Stromal cell of bone marrow (primary cell): ENCODE measurements around the gene TENM4.

Experiments used
- DNase-seq: peaks from one replicate; pipeline ENCODE4 v3.0.0-alpha.2; 2012; ENCODE audit warnings: low read depth

TENM4 gene

DNA sequence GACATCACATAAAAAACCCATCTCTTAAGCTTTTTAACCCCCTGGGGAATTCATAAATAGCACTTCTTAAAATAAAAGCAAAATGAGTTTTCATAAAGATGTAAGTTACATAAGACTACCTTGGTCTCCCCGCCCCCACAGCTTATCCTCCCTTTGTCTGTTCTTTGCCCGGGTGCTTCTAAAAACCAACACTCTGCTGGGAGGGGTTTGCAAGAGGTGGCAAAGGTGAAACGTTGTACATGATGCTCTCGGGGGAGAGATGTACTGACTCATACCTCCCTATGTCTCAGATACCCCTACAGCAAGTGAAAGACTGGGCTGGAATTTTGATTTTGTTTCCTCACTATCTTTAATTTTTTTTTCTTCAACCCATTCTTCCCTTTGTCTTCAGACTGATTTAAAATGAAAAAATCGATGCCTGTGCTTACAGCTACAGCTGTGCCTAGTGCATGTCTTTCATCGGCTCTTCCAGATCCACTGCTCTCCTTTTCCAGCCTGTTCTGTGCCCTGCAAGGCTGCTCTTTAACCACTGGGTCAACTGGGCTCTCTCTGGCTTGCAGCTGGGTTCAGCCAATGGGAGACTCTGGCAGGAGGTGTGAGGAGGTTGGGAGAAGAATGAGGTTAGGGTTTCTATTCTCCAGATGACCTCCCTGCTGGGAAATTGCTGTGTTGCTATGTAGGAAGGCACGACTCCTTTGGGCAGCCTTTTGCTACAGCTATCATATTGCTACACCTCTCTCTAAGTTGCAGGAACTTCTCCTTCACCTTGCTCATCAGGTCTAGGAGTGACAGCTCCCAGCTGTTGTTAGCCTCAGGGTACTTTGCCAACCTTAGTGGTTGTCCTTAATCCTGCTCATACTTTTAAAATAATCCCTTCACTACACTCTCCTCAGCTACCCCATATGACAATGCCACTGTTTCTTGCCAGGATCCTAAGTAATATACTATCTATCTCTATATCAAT, 266.5 kb downstream of the TENM4 start:
- DNase-seq = peak; percentile 11

DNA sequence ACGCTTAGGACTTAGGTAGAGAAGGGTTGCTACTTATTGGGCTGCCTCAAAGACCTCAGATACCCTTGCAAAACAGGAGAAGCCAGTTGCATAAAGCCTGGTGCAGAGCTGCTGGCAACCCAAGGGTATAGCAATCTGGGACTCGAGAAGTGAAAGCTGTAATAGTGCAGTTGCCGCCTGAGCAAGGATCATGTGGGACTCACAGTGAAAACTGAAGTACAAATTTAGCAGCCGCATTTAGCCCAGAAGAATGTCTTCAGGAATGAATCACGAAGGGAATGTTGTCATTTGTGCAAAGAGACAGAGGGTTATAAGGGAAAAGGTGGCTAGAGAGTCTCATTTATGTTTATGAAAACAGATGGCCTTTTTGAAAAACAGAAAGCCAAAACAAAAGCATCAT, 267.2 kb downstream of the TENM4 start:
- DNase-seq = peak; percentile 78

DNA sequence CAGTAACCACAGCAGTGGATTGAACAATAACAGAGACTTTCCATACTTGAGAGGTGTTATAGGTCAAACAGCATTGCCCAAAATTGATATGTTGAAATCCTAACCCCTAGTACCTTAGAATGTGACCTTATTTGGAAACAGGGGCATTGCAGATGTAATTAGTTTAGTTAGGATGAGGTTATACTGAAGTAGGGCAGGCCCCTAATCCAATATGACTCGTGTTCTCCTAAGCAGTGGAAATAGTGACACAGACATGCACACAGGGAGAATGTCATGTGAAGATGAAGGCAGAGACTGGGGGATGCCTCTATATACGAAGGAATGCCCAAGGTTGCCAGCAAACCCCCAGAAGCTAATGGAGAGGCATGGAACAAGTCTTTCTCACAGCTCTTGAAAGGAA, 270.5 kb downstream of the TENM4 start:
- DNase-seq = peak; percentile 31

DNA sequence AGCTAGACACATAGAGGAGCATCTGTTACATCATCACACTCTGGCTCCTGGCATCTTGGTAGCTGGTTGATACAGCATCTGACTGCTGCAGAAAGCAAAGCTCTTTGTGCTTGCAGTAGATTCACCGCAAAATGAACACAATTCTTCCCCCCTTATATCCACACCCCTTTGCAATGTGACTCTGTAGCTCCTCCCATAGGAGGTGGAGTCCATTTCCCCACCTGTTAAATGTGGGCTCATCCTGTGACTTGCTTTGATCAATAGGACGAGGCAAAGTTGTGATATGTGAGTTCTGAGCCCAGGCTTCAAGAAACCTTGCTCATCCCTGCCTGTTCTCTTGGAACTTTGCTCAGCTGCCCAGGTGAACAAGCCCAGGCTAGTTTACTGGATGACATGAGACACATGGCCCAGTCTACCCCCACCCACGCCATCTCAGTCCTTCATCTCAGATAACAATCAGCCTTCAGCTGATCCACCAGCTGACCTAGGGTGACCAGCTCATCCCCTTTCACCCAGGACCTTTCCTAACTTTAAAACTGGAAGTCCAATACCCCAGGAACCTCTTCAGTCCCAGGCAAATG, 272.2 kb downstream of the TENM4 start:
- DNase-seq = no peak

DNA sequence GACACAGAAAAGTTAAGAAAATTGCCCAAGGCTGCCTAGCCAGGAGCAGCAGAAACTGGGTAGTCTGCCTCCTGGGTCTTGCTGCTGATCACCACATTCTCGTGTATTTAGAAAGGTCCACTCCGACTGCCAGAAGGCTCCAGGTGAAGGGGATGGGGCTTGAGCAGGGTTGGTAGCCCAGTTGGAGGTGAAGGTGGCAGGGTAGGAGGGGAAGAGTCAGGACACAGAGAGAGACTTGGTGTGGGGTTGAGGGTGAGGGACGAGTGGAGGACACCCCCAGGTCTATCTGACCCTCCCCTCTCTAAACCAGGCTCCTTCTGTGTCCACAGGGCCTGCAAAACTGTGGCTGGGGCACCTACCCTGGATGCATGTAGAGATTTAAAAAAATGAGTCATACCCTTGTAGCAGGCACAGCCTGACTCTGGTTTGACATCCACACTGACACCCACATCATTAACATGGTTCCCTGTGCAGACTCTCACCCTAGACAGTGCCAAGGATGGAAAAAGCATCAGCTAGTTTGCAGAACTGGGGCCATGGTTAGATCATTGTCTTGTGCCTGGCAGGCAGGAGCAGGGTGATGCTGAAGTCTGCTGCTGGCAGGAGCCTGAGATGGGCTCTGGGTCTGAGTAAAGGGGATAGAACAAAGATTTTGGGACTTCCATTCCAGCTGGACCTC, 273.2 kb downstream of the TENM4 start:
- no peak for DNase-seq

DNA sequence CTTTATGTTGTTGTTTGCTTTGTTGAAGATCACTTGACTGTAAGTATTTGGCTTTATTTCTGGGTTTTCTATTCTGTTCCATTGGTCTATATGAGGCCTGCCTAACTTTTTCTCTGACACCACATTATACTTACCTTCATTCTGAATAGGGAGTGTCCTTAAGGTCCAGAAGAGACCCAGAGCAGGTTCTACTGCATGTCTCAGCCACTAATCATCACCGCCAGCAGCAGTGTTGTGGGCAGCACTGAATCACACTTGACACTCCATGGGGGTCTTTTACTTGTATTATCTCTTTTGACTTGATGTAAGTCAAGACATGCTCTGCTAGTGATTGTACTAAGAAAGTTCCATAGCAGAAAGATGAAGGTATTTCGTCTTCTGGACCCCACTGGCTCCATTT, 274.9 kb downstream of the TENM4 start:
- DNase-seq = no peak

DNA sequence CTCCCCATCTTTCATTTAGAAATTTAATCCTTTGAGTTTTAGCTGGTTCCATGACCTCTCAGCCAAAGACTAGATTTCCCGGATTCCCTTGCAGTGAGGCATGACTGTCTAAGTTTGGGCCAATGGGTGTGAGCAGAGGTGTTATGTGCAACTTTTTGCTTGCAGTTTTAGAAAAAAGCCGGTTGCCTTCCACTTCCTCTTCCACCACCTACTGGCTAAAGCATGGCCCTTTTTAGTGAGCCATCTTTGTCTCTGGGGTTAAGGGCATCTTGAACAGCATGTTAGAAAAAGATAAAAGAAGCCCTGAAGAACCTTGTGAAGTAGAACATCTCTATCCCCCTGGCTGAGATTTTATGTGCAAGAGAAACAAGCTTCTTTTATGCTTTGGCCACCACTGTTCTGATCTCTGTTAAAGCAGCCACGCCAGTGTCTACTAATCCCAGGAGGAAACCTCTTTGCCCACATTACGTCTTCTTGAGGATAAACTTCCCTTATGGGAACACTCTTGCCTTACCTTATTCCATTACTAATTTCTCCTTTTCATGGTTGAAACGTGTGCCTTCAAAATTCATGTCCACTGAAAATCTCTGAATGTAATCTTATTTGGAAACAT, 279.9 kb downstream of the TENM4 start:
- DNase-seq = peak; percentile 18

DNA sequence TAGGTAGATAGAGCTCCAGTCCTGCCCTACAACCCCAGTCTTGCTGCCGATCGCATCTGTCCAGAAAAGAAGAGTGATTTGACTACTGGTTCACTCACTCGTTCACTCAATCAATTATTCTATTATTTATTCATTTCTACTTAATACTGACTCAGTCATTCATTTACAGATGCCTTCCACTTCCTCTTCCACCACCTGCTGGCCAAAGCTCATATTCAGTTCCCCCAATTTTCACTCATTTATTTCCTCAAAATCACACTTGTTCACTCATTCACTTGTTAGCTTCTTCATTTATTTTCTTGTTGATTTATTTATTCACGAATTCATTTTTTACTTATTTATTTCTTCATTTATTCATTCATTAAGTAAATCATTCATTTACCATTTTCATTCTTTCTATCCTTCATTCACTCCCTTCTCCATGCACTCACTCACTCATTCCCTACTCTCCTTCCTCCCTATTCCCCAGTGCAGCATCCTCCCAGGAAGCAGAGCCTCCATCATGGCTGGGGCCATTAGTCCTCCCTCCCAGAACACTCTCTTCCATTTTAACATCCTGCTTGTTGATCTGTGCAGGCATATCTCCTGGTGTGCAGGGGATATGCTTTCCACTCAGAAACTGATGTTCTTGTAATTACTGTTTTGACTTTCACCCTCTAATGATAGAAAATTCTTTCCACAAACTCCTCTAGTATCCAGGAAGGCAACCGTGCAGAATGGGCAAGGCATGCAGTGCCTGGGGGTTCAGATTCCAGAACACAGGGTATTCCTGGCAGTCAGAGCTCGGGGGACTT, 281.0 kb downstream of the TENM4 start:
- no peak for DNase-seq

DNA sequence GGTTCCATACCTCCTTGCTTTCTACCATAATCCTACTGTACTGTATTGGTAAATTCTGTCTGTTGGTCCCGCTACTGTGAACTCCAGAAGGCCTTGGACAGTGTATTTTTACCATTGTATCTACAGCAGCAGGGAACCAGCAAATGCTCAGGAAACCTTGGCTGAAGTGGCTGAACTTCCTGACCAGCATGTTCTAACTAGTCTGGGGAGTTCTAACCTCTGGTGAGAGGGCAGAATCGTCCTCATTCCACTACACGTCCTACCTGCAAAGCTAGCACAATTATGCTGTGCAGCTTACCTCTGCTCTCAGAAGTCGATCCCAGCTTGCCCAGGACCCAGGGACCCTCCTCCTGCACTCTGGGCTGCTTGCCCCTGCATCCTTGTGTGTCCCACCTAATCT, 283.1 kb downstream of the TENM4 start:
- no peak for DNase-seq

DNA sequence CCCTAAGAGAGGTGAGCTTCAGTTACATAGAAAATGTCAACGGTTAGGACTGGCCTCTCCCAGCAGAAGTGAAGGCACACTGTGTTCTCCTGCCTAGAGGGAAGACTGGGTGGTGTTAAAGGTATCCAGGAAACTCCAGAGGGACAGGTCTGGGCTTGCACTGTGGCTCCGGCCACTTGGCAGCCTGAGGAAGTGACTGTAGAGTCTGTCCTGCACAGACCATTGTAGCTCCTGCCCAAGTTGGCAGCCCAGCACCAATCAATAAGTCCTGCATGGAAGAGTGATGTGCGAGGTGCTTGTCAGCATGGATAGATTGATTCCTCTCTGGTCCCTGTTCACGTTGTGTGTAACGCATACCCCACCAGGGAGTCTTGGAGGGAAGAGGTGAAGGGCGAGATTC, 284.8 kb downstream of the TENM4 start:
- DNase-seq = no peak

DNA sequence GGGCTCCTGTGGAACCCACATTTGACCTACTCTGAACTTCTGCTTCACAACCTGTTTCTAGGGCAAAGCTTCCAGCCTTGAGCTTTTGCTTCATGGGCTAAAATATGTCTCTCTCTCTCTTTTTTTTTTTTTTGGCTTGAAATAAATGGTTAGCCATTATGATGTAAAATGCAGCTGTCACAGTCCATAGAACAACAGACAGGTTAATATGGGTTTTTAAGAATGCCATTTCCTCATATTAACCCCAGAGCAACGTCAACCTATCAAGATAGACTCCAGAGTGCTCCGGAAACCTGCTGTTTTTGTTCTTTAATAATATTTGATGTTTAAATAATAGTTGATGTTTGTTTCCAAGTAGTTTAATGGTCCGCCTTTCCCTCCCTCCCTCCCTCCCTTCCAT, 285.6 kb downstream of the TENM4 start:
- DNase-seq = no peak

DNA sequence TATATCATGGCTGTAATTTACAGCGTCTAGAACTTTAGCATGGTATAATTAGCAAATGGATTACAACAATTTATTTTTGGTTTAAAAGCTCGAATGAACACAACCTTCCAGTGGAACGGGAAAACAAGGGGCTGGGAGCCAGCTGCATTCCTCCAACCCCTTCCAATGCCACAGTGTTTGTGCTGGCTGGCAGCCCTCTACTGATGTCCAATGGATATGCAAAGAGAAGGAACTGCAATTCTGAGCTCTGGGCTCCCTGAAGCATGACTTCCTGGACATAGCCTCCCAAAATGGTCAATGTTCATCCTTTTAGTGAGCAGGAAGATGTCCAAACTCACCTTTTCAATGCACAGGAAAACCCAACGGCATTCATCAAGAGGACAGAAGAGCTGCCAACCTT, 288.3 kb downstream of the TENM4 start:
- DNase-seq = peak; percentile 13

DNA sequence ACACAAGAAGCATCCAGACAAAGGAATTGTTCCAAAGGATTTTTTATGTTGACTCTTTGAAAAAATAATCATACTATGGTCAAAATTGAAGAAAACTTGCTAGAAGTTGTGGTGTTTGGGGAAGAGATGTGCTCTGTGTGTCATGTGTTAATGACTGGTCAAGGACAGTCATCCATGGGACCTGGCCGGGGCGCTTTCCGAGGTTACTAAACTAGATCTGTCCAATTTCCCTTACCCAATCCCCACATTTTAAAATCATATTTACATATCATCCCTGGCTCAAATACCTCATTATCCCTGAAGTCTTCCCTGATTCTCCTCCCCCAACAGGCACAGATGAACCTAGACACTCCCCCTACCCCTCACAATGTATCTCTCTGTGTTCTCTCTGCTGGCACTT, 289.4 kb downstream of the TENM4 start:
- no peak for DNase-seq

DNA sequence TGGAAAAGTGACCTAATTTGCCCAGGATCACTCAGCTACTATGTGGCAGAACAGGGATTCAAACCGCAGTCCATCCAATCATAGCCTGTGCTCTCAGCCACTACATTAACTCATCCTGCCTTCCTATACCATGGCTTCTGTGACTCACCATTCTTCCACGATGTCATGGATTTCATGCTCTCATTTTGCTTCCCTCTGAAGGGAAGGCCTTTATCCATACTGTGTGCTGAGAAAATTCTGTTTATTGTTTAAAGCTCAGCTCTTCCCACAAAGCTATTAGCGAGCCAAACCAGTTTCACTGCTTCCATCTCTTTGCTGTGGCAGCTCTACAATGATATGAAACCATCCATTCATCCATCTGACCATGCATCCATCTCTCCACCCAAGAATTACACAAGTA, 289.9 kb downstream of the TENM4 start:
- DNase-seq = no peak

DNA sequence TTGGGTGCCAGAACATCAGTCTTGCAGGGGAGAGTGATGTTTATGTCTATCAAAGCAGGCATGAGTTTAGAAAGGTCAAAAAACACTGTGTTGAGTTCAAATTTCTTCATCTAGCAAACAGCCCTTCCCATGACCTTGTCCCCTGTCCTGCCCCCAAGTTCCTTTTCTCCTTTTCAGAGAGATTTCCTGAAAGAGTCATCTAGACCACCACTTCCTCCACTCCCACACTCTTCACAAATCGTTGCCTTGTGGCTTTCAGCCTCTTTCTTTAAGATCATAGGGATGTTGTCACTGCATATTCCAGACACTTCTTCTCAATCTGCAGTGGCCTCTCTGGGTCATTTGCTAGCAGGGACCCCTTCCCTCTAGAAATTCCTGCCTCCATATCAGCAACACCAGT, 290.5 kb downstream of the TENM4 start:
- DNase-seq = no peak

DNA sequence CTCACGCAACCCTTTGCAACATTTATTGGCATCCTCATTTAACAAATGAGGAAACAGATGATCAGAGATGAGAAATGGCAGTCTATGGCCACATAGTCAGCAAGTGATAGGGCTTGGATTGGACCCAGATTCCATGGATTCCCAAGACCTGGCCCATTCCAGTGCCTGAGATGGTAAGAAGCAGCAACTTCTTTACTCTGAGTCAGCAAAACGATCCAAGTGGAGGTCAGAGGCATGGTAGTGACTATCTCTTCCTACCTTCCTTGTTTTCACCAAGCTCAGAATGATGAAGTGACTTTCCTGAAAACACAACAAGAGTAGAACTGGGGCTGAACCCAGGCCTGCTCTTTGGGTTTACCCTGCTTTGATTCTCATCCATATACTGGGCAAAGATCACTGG, 293.1 kb downstream of the TENM4 start:
- no peak for DNase-seq

DNA sequence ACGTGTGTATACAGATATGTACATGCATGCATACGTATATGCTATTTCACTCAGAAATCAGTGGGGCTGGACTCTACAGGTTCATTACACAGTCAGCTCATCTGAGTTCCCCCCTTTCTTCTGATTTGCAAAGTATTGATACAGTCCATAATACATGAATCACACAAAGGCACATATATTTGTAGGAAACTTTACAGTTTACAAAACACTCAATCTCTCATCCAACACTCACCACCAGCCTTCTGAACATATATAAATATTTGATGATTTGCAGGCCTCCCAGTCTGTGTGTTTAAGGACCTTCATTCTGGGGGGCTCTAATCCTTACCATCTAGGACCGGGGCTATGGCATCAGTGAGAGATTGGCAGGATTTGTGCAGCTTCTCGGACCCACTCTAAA, 293.8 kb downstream of the TENM4 start:
- DNase-seq = no peak

DNA sequence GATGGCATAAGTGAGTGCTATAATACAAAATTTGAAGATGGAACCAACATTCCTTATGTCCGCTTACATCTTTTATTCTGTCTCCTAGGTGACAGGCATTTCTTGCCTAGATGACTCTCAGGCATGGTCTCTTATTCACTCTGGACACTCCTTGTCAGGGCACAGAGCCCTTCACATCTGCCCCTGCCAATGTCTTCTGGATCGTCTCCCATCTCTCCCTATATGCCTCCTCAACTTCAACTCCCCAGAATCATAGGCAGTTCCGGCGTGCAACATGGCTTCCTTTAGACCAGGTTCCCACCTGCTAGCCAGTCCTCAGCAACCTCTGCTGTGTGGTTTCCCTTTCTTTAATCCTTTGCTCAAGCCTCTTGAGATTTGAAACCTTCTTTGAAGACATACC, 300.9 kb downstream of the TENM4 start:
- no peak for DNase-seq

DNA sequence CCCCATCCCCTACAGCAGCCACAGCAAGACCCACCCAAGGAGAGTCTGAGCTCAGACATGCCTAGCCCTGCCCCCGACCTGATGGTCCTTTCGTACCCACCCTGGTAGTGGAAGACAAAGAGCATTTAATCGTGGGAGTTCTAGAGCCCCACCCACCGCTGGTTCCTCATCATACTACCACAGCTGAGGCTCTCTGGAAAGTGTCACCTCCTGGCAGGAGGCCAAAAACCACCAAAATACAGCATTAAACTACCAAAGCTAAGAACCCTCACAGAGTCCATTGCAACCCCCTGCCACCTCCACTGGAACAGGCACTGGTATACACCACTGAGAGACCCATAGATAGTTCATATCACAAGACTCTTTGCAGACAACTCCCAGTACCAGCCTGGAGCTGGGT, 311.1 kb downstream of the TENM4 start:
- no peak for DNase-seq

DNA sequence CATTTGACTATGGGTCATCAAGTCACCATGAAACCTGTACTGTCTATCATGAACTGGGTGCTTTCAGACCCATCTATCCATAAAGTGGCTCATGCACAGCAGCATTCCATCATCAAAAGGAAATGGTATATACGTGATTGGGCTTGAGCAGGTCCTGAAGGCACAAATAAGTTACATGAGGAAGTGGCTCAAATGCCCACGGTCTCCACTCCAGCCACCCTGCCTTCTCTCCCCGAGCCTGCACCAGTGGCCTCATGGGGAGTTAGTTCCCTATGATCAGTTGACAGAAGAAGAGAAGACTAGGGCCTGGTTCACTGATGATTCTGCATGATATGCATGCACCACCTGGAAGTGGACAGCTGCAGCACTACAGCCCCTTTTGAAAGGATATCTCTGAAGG, 312.5 kb downstream of the TENM4 start:
- DNase-seq = no peak

DNA sequence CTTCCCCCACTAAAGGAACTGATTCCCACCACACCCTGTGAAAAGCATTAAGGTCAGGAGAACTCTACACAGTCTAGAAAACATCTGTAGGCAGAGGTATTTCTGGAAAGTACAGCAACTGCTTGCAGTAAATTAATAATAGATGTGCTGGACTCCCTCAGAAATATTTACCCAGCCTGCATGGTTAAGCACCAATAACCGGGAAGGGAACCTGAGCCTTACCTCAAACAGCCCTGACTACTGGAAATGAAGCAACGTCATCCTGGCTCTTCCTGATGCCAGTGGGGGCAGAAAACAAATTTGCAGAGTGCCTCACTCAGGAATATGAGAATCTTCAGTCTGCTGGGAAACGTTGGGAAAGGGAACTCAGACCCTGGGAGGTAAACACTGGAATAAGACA, 318.1 kb downstream of the TENM4 start:
- no peak for DNase-seq

DNA sequence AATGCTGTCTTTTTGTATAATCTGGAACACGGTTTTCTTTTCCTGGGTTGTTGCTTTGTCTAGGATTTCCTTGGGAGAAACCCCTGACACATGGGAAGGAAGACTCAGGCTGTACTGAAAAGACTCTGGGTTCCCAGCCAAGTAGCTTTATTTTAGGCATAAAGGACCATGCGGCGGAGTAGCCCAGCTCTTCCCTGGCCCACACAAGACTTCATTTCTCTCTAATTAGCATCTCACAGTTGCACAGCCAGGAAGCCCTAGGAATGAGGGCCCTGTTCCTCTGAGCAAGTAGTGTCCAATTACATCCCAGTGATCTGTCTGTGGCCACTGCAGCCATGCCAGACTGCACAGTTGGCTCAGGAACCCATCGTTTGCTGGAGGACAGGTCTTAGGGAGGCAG, 319.5 kb downstream of the TENM4 start:
- no peak for DNase-seq
